HUDEP-2 (cell line): ENCODE results near the gene TMEM14A.
"Not testable (repeated sequence)": the region's sequence is repeated elsewhere in the genome, so short reads cannot be mapped to it uniquely, and the experiment has no call there.

Experiments
- DNase-seq, 76 experiments: peaks; one replicate each; lab custom pipeline; 2025; ENCODE audit not compliant: unreplicated experiment in 76 of 76; lab: John Stamatoyannopoulos, UW

The TMEM14A gene

DNA sequence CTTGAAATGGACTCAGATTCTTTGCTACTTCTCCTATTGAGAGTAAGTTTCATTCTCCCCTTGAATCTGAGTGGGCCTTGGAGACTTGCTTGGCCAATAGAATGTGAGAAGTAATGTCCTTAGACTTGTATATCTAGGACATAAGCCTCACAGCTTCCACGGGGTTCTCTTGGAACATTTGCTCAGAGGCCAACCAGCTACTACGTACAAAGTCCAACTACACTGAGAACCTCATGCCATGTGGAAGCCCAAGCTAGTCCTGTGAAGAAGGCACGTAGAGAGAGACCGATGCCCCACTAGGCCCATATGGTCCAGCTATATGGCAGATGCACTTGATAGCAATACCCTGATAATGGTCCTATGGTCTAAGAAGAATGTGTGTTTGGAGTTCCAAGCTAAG is 22.9 kb downstream of the TMEM14A start:
- DNase-seq: no peak

- no peak for DNase-seq
Measured at GRCh38 chr6:52694404-52694803, 23.5 kb downstream of the TMEM14A start.

GRCh38 chr6:52696418-52696817 is 25.5 kb downstream of the TMEM14A start:
- DNase-seq: peak in 1 of 76 experiments; percentile 38

GRCh38 chr6:52697903-52698302 is 27.0 kb downstream of the TMEM14A start:
- no peak for DNase-seq

DNA sequence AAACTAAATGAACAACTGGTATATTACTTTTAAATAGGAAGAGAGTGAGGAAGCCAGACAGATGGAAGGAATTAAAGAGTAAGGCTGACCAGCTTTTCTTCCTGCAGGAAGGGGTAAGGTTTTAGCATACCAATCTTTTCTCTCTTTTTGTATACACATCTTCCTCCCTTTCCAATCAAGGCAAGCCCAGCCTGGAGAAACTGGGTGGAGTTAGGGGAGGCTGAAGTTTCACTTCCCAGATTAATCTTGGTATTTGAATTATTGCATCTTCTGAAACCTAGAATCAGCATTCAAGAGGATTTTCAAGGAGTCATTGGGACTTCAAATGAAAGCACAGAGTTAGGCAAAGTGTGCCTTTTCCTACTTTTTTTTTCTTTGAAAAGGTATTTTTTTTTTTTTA is 33.1 kb downstream of the TMEM14A start:
- DNase-seq: no peak

- not testable (repeated sequence) for DNase-seq
Measured at GRCh38 chr6:52704781-52705502, 34.0 kb downstream of the TMEM14A start.

DNA sequence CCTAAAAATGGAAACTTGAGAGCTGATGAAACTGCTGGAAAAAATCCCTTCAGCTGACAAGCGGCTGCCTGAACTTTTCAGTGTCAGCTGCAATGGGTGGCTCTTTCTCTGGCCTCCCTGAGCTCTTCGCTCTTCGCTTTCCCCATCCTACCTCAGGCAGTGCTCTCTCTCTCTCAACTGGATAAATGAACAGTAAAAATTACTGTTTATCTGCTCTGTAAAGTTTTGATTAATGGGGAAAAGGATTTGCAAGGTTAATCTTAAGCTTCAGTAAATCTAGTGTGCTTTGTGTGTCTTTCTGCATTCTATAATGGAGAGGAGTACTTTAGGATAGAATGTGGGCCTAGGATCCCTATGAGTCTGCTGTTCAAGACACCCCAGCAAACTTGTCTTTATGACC is 35.1 kb downstream of the TMEM14A start:
- DNase-seq: no peak

- no peak for DNase-seq
Measured at GRCh38 chr6:52707963-52708680, 37.2 kb downstream of the TMEM14A start.

GRCh38 chr6:52712136-52712535 is 41.2 kb downstream of the TMEM14A start:
- DNase-seq: no peak

GRCh38 chr6:52714761-52715160 is 43.8 kb downstream of the TMEM14A start:
- DNase-seq: not testable (repeated sequence)

GRCh38 chr6:52718550-52718949 is 47.6 kb downstream of the TMEM14A start:
- DNase-seq: no peak

GRCh38 chr6:52720321-52720720 is 49.4 kb downstream of the TMEM14A start:
- no peak for DNase-seq

GRCh38 chr6:52724042-52724405 is 53.1 kb downstream of the TMEM14A start:
- no peak for DNase-seq

DNA sequence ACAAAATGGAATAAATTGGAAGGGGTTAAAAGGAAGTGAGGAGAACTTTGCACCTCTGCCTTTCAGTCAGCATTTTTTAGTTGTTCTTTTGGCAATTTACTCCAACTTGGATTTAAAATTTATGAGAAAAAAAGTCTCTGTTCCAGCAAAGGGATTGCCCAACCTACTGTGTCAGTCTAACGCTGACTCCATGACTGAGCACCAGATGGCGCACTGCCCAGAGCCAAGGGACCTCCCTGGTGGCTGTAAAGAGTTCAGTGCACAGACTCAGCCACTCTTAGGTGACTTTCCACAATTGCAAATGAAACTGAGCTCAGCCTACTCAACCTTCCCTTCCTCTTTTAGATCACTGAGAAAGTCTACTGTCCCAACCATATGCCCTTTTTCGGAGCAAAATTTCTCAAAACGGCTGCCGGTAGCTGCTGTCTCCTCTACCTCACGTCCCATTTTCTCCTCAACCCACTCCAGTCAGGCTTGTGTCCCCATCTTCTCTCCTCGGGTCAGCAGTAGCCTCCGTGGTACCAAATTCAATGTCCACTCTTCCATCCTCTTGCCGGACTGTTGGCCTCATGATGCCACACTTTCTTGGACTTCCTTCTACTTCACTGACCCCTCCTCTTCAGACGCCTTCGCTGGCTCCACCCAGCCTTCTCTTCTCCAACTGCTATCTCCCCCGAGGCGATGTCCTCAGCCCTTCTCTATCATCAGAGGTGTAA is 53.7 kb downstream of the TMEM14A start:
- peak in 64 of 76 experiments; percentile 6 to 79 (median 52) for DNase-seq

DNA sequence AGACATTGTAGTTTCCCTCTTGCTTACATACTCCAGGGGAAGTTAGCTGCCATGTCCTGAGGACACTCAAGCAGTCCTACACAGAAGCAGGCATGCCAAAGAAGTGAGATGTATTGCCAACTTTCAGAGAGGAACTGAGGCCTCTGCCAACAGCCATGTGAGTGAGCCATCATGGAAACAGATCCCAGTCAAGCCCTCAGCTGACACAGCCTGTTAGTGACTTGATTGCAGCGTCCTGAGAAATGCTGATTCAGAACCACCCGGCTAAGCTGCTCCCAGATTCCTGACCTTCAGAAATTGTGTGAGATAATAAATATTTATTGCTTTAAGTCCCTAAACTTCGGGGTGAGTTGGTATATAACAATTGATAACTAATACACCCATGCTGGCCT is 54.2 kb downstream of the TMEM14A start:
- DNase-seq: no peak

- no peak for DNase-seq
Measured at GRCh38 chr6:52725535-52726192, 54.8 kb downstream of the TMEM14A start.

DNA sequence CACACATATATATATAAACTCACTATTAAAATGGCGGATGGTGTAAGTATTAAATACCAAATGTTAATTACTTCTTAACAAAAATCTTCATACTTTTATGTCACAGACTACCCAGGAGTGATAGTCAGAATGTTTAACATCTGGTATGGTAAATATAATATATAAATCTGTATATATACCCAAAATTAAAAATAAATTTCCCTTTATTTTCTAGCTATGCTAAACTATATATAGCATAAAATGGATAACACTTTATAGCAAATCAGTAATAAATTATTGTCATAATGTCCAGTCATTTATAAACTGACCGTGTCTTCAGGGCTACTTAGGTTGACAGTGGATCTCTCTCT is 55.3 kb downstream of the TMEM14A start:
- DNase-seq: no peak

- no peak for DNase-seq
Measured at GRCh38 chr6:52726741-52727535, 56.0 kb downstream of the TMEM14A start.

DNA sequence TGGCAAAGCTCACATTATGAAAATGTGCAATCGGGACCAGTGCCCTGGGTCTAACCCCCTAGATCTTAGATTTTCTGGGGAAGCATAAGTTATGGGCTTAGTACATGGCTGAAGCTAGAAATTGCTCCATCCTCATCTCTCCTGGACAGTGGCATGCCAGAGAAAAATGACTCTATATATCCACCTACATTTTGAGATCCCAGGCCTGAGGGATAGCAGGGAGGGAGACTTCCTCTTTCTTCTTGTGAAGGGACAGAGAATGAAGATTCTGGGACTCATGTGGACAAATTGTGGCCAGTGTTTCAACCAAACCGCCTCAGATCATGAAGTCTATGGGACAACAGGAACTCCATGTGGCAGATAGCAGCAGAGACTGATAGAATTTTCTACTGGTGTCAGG is 57.0 kb downstream of the TMEM14A start:
- DNase-seq: no peak

DNA sequence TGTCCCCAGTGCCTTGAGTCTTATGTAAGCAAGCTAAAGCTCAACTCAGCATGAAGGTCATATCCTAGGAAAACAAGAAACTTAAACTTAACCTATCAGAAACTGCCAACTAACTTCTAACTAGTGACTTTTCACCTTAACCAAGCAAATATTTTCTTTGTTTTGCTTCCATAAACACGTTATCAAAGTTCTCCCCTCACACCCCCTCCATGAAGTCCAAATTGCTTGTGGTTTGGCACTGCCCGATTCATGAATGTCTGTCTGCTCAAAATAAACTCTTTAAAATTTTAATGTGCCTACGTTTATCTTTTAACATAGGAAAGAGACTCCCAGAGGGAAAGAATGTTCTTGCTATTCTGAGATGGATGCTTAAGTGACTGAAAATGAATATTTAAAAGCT is 57.5 kb downstream of the TMEM14A start:
- DNase-seq: no peak

DNA sequence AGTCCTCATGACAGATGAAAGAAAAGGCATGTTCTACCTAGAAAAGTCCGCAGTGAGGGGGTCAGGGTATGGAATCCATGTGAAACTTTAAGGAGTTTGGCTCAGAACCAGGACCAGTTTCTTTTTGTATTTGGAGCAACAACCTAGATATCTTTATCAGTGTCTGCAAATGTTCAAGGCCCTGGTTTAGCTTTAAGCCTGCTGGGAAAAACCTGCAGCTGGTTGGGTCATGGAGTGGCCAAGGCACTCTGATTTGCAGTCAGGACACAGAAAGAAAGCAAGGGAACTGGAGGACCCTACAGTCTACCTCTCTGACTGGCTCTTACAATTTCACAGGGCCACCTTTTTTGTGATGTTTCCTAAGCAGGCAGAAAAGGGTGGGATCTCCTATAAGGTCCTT is 58.7 kb downstream of the TMEM14A start:
- no peak for DNase-seq
